ENCODE data around the gene ICAM2.
A peak's percentile ranks its signal among the peaks of the same experiment; 100 is the strongest.

The ICAM2 gene

DNA sequence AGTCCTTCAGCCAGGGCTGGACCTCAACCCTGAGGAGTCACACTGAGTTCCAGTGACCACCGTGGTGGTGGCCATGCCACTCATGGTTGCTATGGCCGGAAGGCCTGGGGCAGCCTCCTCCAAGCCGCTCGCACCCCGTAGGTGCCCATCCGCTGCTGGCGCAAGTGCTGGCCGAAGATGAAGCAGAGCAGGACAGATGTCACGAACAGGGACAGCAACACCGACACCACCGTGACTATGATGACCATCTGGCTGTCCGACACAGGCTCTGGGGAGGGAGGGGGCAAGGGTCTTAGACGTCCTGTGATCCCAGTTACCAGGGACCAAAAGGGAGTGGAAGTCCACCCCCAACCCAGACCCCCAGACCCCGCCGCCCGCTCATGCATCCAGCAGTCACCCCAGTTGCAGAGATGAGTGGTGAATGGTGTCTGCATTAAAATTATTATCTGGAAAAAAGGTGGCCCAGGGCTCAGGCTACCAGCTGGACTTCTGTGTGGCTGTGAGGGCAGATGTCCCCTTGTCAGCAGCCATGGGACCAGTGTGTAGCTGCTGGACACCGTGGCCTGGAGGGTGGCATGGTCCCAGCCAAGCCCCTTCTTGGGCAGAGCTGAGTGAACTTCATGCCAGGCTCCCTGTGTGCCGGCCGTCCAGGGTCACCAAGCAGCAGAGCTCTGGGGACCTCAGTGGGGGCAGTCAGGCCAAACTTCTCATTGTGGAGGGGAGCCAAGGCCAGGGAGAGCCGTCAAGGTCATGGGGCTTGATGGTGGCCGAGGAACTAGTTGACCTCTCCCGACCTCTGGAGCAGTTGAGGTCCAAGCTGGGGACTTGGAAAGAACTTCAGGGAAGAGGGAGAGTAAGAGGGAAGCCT is 17.5 kb downstream of the ICAM2 start:
- Mint-ChIP-seq H3K4me3 (no peak overlapping the region), H3K27me3 (ENCODE audit: low read depth, poor library complexity) (peaks cover 38% of the 10 kb centered on the region), H3K9me3 (no peaks in the 10 kb centered on the region), H3K4me1 (peaks cover 19% of the 10 kb centered on the region), H3K27ac (no peak overlapping the region), H3K36me3 (ENCODE audit: low read depth) (no peaks in the 10 kb centered on the region)
- no peak for DNase-seq
- TF ChIP-seq, protein P1, sequence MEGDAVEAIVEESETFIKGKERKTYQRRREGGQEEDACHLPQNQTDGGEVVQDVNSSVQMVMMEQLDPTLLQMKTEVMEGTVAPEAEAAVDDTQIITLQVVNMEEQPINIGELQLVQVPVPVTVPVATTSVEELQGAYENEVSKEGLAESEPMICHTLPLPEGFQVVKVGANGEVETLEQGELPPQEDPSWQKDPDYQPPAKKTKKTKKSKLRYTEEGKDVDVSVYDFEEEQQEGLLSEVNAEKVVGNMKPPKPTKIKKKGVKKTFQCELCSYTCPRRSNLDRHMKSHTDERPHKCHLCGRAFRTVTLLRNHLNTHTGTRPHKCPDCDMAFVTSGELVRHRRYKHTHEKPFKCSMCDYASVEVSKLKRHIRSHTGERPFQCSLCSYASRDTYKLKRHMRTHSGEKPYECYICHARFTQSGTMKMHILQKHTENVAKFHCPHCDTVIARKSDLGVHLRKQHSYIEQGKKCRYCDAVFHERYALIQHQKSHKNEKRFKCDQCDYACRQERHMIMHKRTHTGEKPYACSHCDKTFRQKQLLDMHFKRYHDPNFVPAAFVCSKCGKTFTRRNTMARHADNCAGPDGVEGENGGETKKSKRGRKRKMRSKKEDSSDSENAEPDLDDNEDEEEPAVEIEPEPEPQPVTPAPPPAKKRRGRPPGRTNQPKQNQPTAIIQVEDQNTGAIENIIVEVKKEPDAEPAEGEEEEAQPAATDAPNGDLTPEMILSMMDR (IDR thresholded peaks at IDR 0.05): no peak

DNA sequence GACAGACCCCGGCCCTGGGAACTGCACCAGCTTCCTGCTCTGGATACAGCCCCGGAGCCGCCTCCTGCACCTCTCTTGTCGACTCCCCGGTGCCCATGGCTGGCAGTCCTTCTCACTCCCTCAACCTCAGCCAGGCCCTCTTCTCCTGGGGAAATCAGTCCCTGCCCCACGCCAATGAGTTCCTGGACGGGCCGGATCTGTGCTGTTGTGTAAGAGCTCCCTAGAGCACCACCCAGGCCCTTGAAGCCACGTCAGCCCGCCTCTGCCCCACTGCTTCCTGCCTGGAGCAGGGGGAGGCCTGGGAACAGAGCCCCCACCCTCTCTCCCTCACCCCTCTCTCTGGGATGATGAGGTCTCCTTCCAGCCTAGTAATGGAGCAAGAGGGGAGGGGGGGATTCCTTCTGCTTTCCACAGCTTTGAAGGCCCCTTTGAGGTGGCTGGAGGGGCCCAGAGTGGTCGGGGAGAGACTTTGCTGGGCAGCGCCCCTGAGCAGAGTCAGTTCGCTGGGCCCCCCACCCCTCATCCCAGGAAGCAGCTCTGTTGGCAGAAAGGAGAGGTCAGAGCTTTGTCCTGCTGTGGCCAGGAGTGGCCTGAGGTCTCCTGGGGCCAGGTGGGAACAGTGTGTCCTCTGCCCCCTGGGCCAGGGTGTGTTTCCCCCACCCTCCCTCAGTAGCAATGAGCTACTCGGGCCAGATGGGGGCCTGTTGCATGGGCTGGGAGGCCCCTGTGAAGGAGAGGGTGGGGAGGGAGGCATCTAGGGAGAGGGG is 18.5 kb downstream of the ICAM2 start:
- DNase-seq: no peak
- peaks cover 21% of the 10 kb centered on the region for H3K4me1 Mint-ChIP-seq
- H3K27ac Mint-ChIP-seq: no peak overlapping the region
- peaks cover 45% of the 10 kb centered on the region for H3K27me3 Mint-ChIP-seq (ENCODE audit: low read depth, poor library complexity)
- TF ChIP-seq, protein P1 (IDR thresholded peaks at IDR 0.05): no peak
- H3K4me3 Mint-ChIP-seq: no peak overlapping the region
- H3K9me3 Mint-ChIP-seq: no peaks in the 10 kb centered on the region
- H3K36me3 Mint-ChIP-seq (ENCODE audit: low read depth): no peaks in the 10 kb centered on the region

DNA sequence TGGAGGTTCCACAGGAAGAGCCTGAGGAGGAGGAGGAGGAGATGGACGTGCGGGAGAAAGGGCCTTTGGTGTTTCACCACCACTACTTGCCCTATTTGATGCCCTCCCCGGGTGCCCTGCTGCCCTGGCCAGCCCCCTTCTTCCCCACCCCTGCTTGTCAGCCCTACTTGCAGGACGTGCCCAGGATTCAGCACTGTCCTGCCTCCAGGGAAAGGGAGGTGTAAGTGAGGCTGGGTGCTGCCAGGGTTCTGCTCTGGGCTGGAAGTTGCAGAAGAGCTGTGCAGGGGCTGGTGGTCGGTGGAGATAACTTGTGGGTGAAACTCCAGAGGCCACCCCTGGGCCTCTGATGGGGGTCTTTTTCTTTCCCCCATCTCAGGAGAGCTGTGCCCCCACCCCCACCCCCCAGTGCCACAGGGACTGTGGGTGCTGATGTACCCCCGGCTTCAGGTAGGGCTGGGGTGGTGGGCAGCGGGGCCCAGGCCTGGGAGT is 19.3 kb downstream of the ICAM2 start:
- Mint-ChIP-seq H3K27me3 (ENCODE audit: low read depth, poor library complexity) (peaks cover 53% of the 10 kb centered on the region), H3K9me3 (no peaks in the 10 kb centered on the region), H3K4me1 (peaks cover 21% of the 10 kb centered on the region), H3K27ac (peak overlapping the region; percentile 32), H3K4me3 (no peak overlapping the region), H3K36me3 (ENCODE audit: low read depth) (no peaks in the 10 kb centered on the region)
- no peak for DNase-seq
- TF ChIP-seq, protein P1 (IDR thresholded peaks at IDR 0.05): no peak

DNA sequence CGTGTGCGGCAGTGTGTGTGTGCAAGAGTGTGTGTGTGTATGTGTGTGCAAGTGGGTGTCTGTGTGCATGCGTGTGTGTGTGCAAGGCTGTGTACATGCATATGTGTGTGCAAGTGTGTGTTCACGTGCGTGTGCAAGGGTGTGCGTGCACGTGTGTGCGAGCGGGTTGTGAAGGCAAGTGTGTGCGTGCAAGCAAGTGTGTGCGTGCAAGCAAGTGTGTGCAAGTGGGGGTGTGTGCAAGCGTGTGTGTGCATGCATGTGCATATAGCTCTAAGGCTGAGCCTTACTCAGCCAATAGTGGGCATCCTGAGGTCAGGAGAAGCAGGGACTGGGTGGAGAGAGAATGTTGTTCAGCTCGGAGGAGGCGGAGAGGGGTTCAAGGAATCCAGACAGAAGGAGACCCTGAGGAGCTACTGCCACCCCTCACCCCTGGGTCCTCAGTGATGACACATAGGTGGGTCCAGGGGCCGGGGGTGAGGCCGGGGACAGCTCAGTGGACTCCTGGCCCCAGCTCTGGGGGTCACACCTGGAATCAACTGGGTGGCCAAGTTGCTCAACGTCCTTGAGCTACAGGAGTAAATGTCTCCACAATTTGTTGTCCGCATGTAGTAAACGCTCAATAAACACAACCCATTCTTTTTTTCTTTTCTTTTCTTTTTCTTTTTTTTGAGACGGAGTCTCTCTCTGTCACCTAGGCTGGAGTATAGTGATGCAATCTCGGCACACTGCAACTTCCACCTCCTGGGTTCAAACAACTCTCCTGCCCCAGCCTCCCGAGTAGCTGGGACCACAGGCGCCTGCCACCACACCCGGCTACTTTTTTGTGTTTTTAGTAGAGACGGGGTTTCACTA is 20.5 kb downstream of the ICAM2 start:
- H3K4me1 Mint-ChIP-seq: peaks cover 10% of the 10 kb centered on the region
- no peaks in the 10 kb centered on the region for H3K36me3 Mint-ChIP-seq (ENCODE audit: low read depth)
- TF ChIP-seq, protein P1 (IDR thresholded peaks at IDR 0.05): no peak
- DNase-seq: no peak
- H3K27ac Mint-ChIP-seq: no peak overlapping the region
- H3K4me3 Mint-ChIP-seq: peak overlapping the region; percentile 71
- peaks cover 59% of the 10 kb centered on the region for H3K27me3 Mint-ChIP-seq (ENCODE audit: low read depth, poor library complexity)
- H3K9me3 Mint-ChIP-seq: no peaks in the 10 kb centered on the region

DNA sequence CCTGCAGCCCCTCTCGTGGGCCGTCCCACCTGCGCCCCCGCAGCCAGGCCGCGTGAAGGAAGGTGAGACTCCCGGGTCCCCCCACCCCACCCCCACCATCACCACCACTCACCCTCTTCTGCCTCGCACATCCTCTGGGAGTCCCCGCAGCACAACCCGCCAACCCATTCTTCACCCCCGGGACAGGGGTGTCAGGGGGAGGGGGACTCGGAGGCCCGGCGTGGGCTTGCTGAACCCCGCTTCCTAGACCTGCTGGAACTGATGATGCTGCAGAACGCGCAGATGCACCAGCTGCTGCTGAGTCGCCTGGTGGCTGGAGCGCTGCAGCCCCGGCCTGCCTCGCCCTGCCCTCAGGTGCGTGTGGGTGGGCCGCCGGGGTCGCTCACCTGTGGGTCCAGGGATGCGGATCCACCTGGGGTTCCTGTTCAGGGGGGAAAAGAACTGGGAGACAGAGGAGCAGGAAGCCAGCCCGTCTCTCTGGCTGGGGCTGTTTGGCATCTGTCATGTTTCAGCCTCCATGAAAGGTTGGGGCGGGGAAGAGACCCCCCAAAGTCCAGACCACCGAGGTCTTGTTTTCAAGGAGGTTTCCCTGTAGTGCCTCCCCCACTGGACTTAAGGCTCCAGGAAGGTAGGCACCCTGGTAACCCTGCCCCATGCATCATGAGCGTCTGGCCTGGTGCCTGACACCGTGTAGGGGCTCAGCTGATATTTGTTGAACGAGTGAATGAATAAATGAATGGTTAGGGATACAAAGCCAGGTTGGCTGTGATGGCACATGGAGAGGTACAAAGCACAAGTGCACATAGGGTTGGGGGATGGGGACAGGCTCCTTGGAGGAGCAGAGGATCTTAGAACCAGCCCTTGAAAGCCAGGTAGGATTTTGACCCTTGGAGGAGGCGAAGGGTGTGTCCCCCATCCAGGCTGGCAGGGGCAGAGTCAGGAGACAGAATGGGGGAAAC is 21.4 kb downstream of the ICAM2 start:
- Mint-ChIP-seq H3K4me3 (peak overlapping the region; percentile 71), H3K36me3 (ENCODE audit: low read depth) (no peaks in the 10 kb centered on the region), H3K27ac (no peak overlapping the region), H3K9me3 (no peaks in the 10 kb centered on the region), H3K27me3 (ENCODE audit: low read depth, poor library complexity) (peaks cover 64% of the 10 kb centered on the region), H3K4me1 (peaks cover 10% of the 10 kb centered on the region)
- no peak for DNase-seq
- TF ChIP-seq, protein P1 (IDR thresholded peaks at IDR 0.05): no peak
